HG02759 (cell line): Measurements from ENCODE around the gene RNF227.

ENCODE experiments used
- ATAC-seq: cut with Tn5 transposase; IDR thresholded peaks from one replicate; pipeline ENCODE4 v1.9.1; 2021; ENCODE audit warnings: mild to moderate bottlenecking, moderate library complexity; ENCODE audit not compliant: unreplicated experiment

The RNF227 gene

DNA sequence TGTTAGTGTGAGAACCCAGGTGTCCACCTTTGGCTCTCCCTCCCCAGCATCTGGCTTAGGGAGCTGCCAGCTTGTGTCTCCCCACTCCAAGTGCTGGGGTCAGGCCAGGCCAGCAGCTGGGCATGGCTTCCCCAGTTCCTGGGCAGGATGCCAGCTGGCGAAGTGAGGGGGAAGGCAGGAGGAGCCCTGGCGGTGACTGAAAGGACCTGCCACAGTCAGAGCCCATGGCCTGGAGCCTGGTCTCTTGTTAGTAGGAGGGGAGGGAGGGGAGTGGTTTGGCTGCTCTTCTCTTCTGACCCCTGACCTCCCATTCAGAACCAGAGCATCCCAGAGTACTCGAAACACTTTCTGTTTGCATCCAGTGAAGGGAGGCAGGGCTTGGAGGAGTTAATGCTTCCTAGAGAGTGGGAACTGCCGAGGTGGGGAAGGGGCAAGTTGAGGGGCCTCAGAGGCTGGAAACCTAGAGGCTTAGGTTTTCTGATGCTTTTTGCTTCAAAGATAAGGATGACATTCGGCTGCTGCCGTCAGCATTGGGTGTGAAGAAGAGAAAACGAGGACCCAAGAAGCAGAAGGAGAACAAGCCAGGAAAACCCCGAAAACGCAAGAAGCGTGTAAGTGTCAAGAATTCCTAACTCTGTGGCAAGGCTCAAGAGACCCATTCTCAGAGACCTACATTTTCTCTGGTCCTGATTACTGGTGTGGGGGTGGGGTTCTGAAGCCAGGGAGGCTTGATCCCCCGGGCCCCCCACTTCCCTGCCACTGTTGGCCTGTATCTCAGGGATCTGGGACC is 26.7 kb downstream of the RNF227 start:
- ATAC-seq = no peak

- no peak for ATAC-seq
These were observed 27.7 kb downstream of the RNF227 start, which contains the start of gene CHD3 for GRCh38 chr17:7888184-7888920. TSS of gene CHD3 (plus strand) at chr17:7888789. CDS start at chr17:7889001, 212 bp downstream.

DNA sequence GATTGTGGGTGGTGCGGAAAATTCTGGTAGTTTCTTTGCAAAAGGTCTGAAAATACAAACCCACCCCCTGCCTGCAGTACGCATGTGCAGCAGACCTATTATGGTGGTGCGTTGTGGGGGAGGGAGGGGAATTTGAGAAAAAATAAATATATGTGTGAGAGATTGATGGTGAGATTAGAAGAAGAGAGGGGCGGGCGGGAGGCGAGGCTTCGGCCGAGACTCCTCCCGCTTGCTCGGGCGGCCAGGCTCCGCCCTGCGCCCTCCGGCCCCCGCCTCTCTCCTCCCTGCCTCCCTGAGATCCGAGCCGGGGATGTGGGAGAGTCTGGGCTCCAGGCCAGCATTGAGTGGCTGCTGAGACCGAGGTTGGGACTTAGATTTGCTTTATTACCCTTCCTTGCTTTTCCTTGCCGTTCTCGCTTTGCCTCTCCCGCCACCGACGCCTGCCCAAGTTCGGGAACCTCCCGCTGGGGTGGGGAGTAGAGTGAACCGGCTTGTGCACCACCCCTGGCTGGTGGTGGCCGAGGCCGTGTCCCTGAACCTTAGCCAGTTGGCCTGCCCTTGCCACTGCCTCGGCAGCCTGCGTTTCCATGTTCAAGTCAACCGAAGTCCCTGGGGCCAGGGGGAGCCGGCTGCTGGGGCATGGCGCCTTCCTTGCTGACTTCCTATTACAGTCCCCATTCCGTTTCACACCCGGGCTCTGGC is 28.5 kb downstream of the RNF227 start:
- ATAC-seq = peak; percentile 55

- ATAC-seq = no peak
These were observed 29.0 kb downstream of the RNF227 start for GRCh38 chr17:7887038-7887481.

DNA sequence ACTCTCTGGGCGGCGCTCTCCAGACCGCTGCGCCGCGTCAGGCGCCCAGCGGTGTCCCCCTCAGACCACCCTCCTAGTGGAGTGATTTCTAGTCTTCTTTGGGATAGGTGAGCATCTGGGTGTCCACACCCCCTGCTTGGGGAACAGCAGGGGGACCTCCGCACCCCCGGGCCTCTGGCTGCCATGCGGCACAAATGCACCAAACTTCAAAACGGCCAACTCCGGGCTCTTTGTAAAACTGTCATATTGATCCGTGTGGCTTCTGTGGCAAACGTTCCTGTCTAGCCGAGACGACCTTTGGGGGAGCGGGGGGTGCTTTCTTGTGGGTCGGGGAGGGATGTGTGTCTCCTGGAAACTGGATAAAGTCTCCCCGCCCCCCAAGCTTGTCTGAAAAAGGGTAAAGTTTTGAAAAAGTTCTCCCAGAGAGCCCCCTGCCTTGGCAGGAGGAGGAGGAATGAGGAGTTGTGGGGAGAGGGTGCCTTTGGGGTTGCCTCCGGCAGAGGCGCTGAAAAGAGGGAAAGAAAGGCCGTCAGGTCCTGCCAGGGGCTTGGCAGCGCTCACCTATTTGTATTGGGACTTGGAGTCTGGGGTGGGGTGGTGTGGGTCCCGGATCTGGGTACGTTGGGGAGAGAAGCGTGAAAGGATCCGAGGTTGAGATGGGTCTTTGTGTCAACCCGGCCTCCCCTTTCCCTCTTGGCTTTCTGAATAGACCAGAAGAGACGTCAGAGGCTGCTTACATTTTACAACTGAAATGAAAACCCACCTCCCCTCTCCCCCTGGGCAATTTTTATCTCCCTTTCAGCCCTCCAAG is 29.7 kb downstream of the RNF227 start:
- ATAC-seq = no peak

- ATAC-seq = peak; percentile 32
These were observed 30.5 kb downstream of the RNF227 start for GRCh38 chr17:7885367-7886226.

GRCh38 chr17:7884581-7885366 is 31.3 kb downstream of the RNF227 start:
- ATAC-seq = no peak

GRCh38 chr17:7883781-7884386 is 32.2 kb downstream of the RNF227 start:
- no peak for ATAC-seq

DNA sequence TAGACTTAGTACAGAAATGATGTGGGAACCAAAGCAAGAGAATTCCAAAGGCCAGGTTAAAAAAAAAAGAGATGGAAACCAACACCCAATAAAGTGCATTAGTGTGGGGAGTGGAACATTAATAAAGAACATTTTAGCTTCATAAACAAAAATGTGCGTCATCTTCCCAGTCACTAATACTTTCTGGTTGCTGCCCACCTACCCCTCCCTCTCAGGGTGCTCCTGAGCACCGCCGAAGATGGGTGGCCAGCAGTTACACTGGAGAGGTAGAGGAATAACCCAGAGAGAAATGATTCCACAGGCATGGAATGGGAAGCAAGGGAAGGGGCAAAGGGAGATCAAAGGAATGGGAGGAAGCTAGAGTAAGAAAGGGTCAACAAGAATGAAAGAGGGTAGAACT is 33.5 kb downstream of the RNF227 start:
- no peak for ATAC-seq

DNA sequence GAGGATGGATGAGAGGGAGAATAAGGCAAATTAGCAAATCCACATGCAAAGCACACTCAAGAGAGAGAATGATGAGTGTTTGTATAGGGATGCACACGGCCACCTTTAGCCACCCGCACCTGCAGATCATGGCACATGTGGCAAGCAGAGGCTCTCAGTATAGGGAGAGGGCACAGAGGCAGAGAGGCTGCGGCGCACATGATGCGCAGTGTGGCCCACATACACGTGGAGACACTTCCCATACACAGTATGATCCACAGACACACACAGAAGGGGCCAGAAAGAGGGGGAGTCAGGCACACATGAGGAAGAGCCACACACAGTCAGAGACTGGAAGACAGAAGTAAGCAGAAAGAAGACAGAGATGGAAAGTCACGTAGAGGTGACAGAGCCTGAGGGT is 34.0 kb downstream of the RNF227 start:
- no peak for ATAC-seq

DNA sequence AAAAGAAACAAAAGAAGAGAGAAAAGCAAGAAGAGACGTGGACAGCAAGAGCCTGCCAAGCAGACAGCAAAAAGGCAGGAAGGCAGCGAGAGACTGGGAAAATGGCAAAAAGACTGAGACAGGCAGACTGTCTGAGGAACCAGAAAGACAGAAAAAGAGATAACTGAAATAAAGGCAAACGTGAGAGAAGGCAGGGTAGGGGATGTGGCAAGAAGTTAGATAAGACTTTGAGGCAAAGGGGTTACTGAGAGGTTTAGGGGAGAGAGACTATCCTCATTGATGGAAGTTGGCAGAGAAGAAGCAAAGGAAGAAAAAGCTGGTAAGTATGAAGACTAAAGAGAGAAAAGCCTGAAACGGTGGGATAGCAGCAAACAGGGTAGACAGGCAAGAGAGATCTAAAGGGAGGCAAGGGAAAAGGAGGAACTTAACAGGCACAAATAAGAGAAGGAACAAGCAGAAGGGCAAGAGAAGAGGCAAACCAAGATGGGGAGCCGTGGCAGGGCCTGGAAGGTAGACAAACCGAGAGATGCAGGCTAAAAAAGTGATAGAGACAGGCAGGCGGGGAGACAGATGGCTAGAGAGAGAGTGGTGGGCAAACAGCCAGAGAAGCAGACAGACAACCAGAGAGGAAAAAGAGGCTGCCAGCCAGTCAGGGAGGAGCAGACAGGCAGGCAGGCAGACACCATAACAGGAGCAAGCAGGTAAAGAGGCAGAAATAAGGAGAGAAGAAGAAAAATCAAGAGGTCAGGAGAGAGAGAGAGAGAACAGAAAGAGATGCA is 34.6 kb downstream of the RNF227 start:
- ATAC-seq = no peak

DNA sequence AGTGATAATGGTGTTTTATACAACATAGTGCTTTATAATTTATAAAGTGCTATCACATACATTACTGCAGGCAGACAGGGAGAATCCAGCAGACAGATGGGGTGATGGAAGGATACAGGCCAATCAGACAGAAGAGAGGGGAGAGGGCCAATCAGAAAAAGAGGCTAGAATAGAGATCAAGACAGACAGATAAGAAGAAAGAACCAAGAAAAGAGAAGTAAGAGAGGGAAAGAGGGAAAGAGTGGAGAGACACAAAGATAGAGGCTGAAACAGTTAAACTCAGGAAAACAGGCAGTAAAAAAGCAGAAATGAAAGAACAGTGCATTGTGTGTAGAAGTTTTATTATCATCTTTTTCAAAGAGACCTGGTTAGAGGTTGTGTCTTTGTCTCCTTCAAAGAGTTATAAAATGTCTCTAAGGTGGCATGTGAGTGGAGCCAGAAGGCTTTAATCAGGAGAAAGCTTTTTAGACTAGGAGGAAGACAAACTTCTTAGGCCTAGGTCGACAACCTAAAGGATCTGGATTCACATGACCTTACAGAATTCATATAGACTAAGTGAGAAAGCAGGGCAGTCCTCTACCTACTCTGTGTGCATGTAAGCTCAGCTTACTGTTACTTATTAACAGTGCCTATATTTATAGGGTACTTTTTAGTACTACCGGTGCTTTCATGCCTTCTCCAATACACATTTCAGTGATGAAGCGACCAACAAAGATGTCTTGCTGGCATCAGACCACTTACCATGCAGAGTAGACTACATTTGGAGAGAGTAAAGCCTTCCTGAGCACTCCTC is 35.8 kb downstream of the RNF227 start:
- ATAC-seq = no peak

- ATAC-seq = no peak
These were observed 37.9 kb downstream of the RNF227 start for GRCh38 chr17:7878234-7878633.

- ATAC-seq = no peak
These were observed 40.2 kb downstream of the RNF227 start for GRCh38 chr17:7875804-7876370.

- no peak for ATAC-seq
These were observed 43.0 kb downstream of the RNF227 start for GRCh38 chr17:7873051-7873450.

- no peak for ATAC-seq
These were observed 48.2 kb downstream of the RNF227 start for GRCh38 chr17:7867881-7868329.
